Fibroblast of the aortic adventitia (primary cell): ENCODE data around the gene TRPM1. TPM values are rescaled to one million over a fixed set of nuclear protein-coding genes. Genes with fewer than 3 reads are reported as not detected.

Source experiments
- DNase-seq: peaks from one replicate; pipeline ENCODE4 v3.0.0-alpha.2; 2010; ENCODE audit warnings: low read depth
- H3K4me3 ChIP-seq: 2 replicates; pipeline ENCODE4 v1.5.1; 2011; ENCODE audit warnings: low read depth, mild to moderate bottlenecking, control low read depth, low read length, moderate library complexity
- CTCF ChIP-seq: IDR thresholded peaks from 2 replicates; pipeline ENCODE4 v1.5.1; 2011; ENCODE audit warnings: mild to moderate bottlenecking, low read length, control low read depth, inconsistent platforms; ENCODE audit not compliant: insufficient read depth
- total RNA-seq: library from RNA; depleted of rRNA; stranded (reverse); fragments of >200 nt; gene quantifications from 2 replicates; pipeline ENCODE4 v1.2.3, GENCODE V29; 2012; ENCODE audit warnings: low replicate concordance

The TRPM1 gene
- total RNA-seq, 1 donor = not detected

GRCh38 chr15:31085359-31085758 is 16.2 kb downstream of the TRPM1 start:
- DNase-seq = no peak
- TF ChIP-seq CTCF = no peak

GRCh38 chr15:31084176-31084575 is 17.3 kb downstream of the TRPM1 start:
- no peak overlapping the region for H3K4me3 ChIP-seq
- no peak for TF ChIP-seq CTCF
- DNase-seq = no peak

More at GRCh38 chr15:31085359-31085758, 16.2 kb downstream of the TRPM1 start:
- no peak overlapping the region for H3K4me3 ChIP-seq

- TF ChIP-seq CTCF = no peak
- DNase-seq = no peak
Measured at GRCh38 chr15:31083370-31083780, 18.1 kb downstream of the TRPM1 start.

GRCh38 chr15:31082771-31083369 is 18.7 kb downstream of the TRPM1 start:
- TF ChIP-seq CTCF = no peak
- H3K4me3 ChIP-seq = no peak overlapping the region
- no peak for DNase-seq

More at GRCh38 chr15:31083370-31083780, 18.1 kb downstream of the TRPM1 start:
- no peak overlapping the region for H3K4me3 ChIP-seq

- no peak for DNase-seq
- no peak for TF ChIP-seq CTCF
- no peak overlapping the region for H3K4me3 ChIP-seq
Measured at GRCh38 chr15:31081588-31082250, 19.8 kb downstream of the TRPM1 start.

- no peak for TF ChIP-seq CTCF
- H3K4me3 ChIP-seq = peak overlapping the region; percentile 50
- DNase-seq = peak; percentile 8
Measured at GRCh38 chr15:31081056-31081455, 20.5 kb downstream of the TRPM1 start.
